ENCODE measurements around the gene NKX1-2. TPM values are rescaled to one million over a fixed set of nuclear protein-coding genes. Genes with fewer than 3 reads are reported as not detected.

NKX1-2 gene
- total and polyA plus RNA-seq, 4 donors = 0.79 to 2.0 (median 1.6) TPM

- Histone ChIP-seq H3K27ac (ENCODE audit: low read depth, low read length) (no peak overlapping the region), H3K4me3 (ENCODE audit: low read depth, low read length) (no peak overlapping the region), H3K27me3 (ENCODE audit: control insufficient read depth, insufficient read depth, low read length) (no peaks in the 10 kb centered on the region), H3K36me3 (ENCODE audit: control insufficient read depth, insufficient read depth, low read length) (peaks cover 25% of the 10 kb centered on the region), H3K4me1 (ENCODE audit: control insufficient read depth, insufficient read depth, low read length) (peaks cover 23% of the 10 kb centered on the region), H3K9me3 (ENCODE audit: control insufficient read depth, insufficient read depth, low read length) (no peaks in the 10 kb centered on the region)
- 89% methylated on average over 3 of the region's 4 CpGs for WGBS (ENCODE audit: insufficient coverage)
- DNase-seq (ENCODE audit: low read depth in 4 of 6, low spot score in 6 of 6) = no peak
These were observed 17.3 kb upstream of the NKX1-2 start for GRCh38 chr10:124467165-124467564.

- no peak overlapping the region for H3K4me3 ChIP-seq (ENCODE audit: low read depth, low read length)
- 56% methylated on average over 7 of the region's 9 CpGs for WGBS (ENCODE audit: insufficient coverage)
- peaks cover 28% of the 10 kb centered on the region for H3K4me1 ChIP-seq (ENCODE audit: control insufficient read depth, insufficient read depth, low read length)
- DNase-seq (ENCODE audit: low read depth in 4 of 6, low spot score in 6 of 6) = no peak
- H3K36me3 ChIP-seq (ENCODE audit: control insufficient read depth, insufficient read depth, low read length) = peaks cover 25% of the 10 kb centered on the region
- H3K27ac ChIP-seq (ENCODE audit: low read depth, low read length) = no peak overlapping the region
- H3K27me3 ChIP-seq (ENCODE audit: control insufficient read depth, insufficient read depth, low read length) = no peaks in the 10 kb centered on the region
- H3K9me3 ChIP-seq (ENCODE audit: control insufficient read depth, insufficient read depth, low read length) = no peaks in the 10 kb centered on the region
These were observed 16.1 kb upstream of the NKX1-2 start for GRCh38 chr10:124465777-124466488.

GRCh38 chr10:124465003-124465776 is 15.4 kb upstream of the NKX1-2 start:
- DNase-seq (ENCODE audit: low read depth in 4 of 6, low spot score in 6 of 6) = no peak
- H3K36me3 ChIP-seq (ENCODE audit: control insufficient read depth, insufficient read depth, low read length) = peaks cover 24% of the 10 kb centered on the region
- H3K27ac ChIP-seq (ENCODE audit: low read depth, low read length) = no peak overlapping the region
- no peaks in the 10 kb centered on the region for H3K27me3 ChIP-seq (ENCODE audit: control insufficient read depth, insufficient read depth, low read length)
- peaks cover 28% of the 10 kb centered on the region for H3K4me1 ChIP-seq (ENCODE audit: control insufficient read depth, insufficient read depth, low read length)
- H3K9me3 ChIP-seq (ENCODE audit: control insufficient read depth, insufficient read depth, low read length) = no peaks in the 10 kb centered on the region
- 82% methylated on average over 15 of the region's 17 CpGs for WGBS (ENCODE audit: insufficient coverage)
- H3K4me3 ChIP-seq (ENCODE audit: low read depth, low read length) = no peak overlapping the region

GRCh38 chr10:124464028-124464965 is 14.5 kb upstream of the NKX1-2 start:
- Histone ChIP-seq H3K36me3 (ENCODE audit: control insufficient read depth, insufficient read depth, low read length) (peaks cover 17% of the 10 kb centered on the region), H3K9me3 (ENCODE audit: control insufficient read depth, insufficient read depth, low read length) (no peaks in the 10 kb centered on the region), H3K4me3 (ENCODE audit: low read depth, low read length) (no peak overlapping the region), H3K27ac (ENCODE audit: low read depth, low read length) (no peak overlapping the region), H3K4me1 (ENCODE audit: control insufficient read depth, insufficient read depth, low read length) (peaks cover 27% of the 10 kb centered on the region), H3K27me3 (ENCODE audit: control insufficient read depth, insufficient read depth, low read length) (no peaks in the 10 kb centered on the region)
- WGBS (ENCODE audit: insufficient coverage) = 73% methylated on average over 4 of the region's 9 CpGs
- DNase-seq (ENCODE audit: low read depth in 4 of 6, low spot score in 6 of 6) = no peak

GRCh38 chr10:124462348-124462695 is 12.5 kb upstream of the NKX1-2 start:
- 37% methylated on average over 2 of the region's 8 CpGs for WGBS (ENCODE audit: insufficient coverage)
- no peaks in the 10 kb centered on the region for H3K27me3 ChIP-seq (ENCODE audit: control insufficient read depth, insufficient read depth, low read length)
- H3K27ac ChIP-seq (ENCODE audit: low read depth, low read length) = no peak overlapping the region

GRCh38 chr10:124461642-124462347 is 12.0 kb upstream of the NKX1-2 start, which contains the start of gene LHPP:
LHPP (plus strand) TSS chr10:124461823; CDS start chr10:124461863, 40 bp downstream.
- under 1% methylated on average over 81 of the region's 81 CpGs for WGBS (ENCODE audit: insufficient coverage)
- H3K27ac ChIP-seq (ENCODE audit: low read depth, low read length) = no peak within 1 kb of the TSS
- H3K4me1 ChIP-seq (ENCODE audit: control insufficient read depth, insufficient read depth, low read length) = peaks cover 17% of the 10 kb centered on the region
- no peaks in the 10 kb centered on the region for H3K27me3 ChIP-seq (ENCODE audit: control insufficient read depth, insufficient read depth, low read length)
- peaks cover 7% of the 10 kb centered on the region for H3K36me3 ChIP-seq (ENCODE audit: control insufficient read depth, insufficient read depth, low read length)
- DNase-seq (ENCODE audit: low read depth in 4 of 6, low spot score in 6 of 6) = peak; percentile 69 to 95 (median 76)
- H3K9me3 ChIP-seq (ENCODE audit: control insufficient read depth, insufficient read depth, low read length) = no peaks in the 10 kb centered on the region
- peak within 1 kb of the TSS; percentile 63 for H3K4me3 ChIP-seq (ENCODE audit: low read depth, low read length)

More at GRCh38 chr10:124462348-124462695, 12.5 kb upstream of the NKX1-2 start:
- Histone ChIP-seq H3K36me3 (ENCODE audit: control insufficient read depth, insufficient read depth, low read length) (peaks cover 7% of the 10 kb centered on the region), H3K4me1 (ENCODE audit: control insufficient read depth, insufficient read depth, low read length) (peaks cover 17% of the 10 kb centered on the region), H3K4me3 (ENCODE audit: low read depth, low read length) (peak overlapping the region; percentile 63), H3K9me3 (ENCODE audit: control insufficient read depth, insufficient read depth, low read length) (no peaks in the 10 kb centered on the region)
- DNase-seq (ENCODE audit: low read depth in 4 of 6, low spot score in 6 of 6) = no peak

- Histone ChIP-seq H3K36me3 (ENCODE audit: control insufficient read depth, insufficient read depth, low read length) (peaks cover 7% of the 10 kb centered on the region), H3K9me3 (ENCODE audit: control insufficient read depth, insufficient read depth, low read length) (no peaks in the 10 kb centered on the region), H3K27me3 (ENCODE audit: control insufficient read depth, insufficient read depth, low read length) (no peaks in the 10 kb centered on the region), H3K4me3 (ENCODE audit: low read depth, low read length) (no peak overlapping the region), H3K27ac (ENCODE audit: low read depth, low read length) (no peak overlapping the region), H3K4me1 (ENCODE audit: control insufficient read depth, insufficient read depth, low read length) (peaks cover 17% of the 10 kb centered on the region)
- DNase-seq (ENCODE audit: low read depth in 4 of 6, low spot score in 6 of 6) = no peak
- WGBS (ENCODE audit: insufficient coverage) = 84% methylated on average over 3 of the region's 5 CpGs
These were observed 10.3 kb upstream of the NKX1-2 start for GRCh38 chr10:124460144-124460543.

GRCh38 chr10:124459395-124459794 is 9.6 kb upstream of the NKX1-2 start:
- H3K27me3 ChIP-seq (ENCODE audit: control insufficient read depth, insufficient read depth, low read length) = no peaks in the 10 kb centered on the region
- DNase-seq (ENCODE audit: low read depth in 4 of 6, low spot score in 6 of 6) = no peak
- 62% methylated on average over 1 of the region's 1 CpG for WGBS (ENCODE audit: insufficient coverage)
- H3K27ac ChIP-seq (ENCODE audit: low read depth, low read length) = no peak overlapping the region
- H3K4me1 ChIP-seq (ENCODE audit: control insufficient read depth, insufficient read depth, low read length) = peaks cover 14% of the 10 kb centered on the region
- no peak overlapping the region for H3K4me3 ChIP-seq (ENCODE audit: low read depth, low read length)
- H3K9me3 ChIP-seq (ENCODE audit: control insufficient read depth, insufficient read depth, low read length) = no peaks in the 10 kb centered on the region
- peaks cover 6% of the 10 kb centered on the region for H3K36me3 ChIP-seq (ENCODE audit: control insufficient read depth, insufficient read depth, low read length)

- no peaks in the 10 kb centered on the region for H3K9me3 ChIP-seq (ENCODE audit: control insufficient read depth, insufficient read depth, low read length)
- DNase-seq (ENCODE audit: low read depth in 4 of 6, low spot score in 6 of 6) = no peak
- WGBS (ENCODE audit: insufficient coverage) = no CpG with 5 or more reads among the region's 2 CpGs
- H3K36me3 ChIP-seq (ENCODE audit: control insufficient read depth, insufficient read depth, low read length) = peaks cover 1% of the 10 kb centered on the region
- no peak overlapping the region for H3K27ac ChIP-seq (ENCODE audit: low read depth, low read length)
- no peak overlapping the region for H3K4me3 ChIP-seq (ENCODE audit: low read depth, low read length)
- H3K27me3 ChIP-seq (ENCODE audit: control insufficient read depth, insufficient read depth, low read length) = peaks cover 4% of the 10 kb centered on the region
- H3K4me1 ChIP-seq (ENCODE audit: control insufficient read depth, insufficient read depth, low read length) = peaks cover 10% of the 10 kb centered on the region
These were observed 9.1 kb upstream of the NKX1-2 start for GRCh38 chr10:124458889-124459288.

All from spinal cord (tissue), 10 donors.